K562 (cell line): ENCODE results near the gene TMEM126A. TPM values are rescaled to one million over a fixed set of nuclear protein-coding genes. Genes with fewer than 3 reads are reported as not detected.

ENCODE experiments used
- ATAC-seq: fragments of 200-7000 bp; cut with Tn5 transposase; 3 replicates; pipeline ENCODE4 v1.9.1; 2020; ENCODE audit warnings: moderate library complexity
- BruUV-seq: library from RNA; stranded (reverse); fragments of 400-500 nt; replicated peaks from 2 replicates; lab custom pipeline; 2021; lab: Mats Ljungman, UMichigan
- CTCF ChIA-PET: fragments of 300-600 bp; formaldehyde crosslinking; extraction: SDS; loops from one replicate; lab custom pipeline; 2021; ENCODE audit warnings: low intra/inter-chr PET ratio; lab: Yijun Ruan, JAX
- POLR2A ChIA-PET: fragments of 300-600, 350-650 bp; sonication (Branson Sonifier 250); formaldehyde crosslinking; extraction: SDS; loops from one replicate; lab custom pipeline; 2021; ENCODE audit warnings: antibody characterized with exemption, inconsistent platforms; lab: Yijun Ruan, JAX
- DNase-seq, 4 experiments: peaks; one replicate each; pipeline versions ENCODE4 v3.0.0 to v3.0.0-alpha.2; 2011 to 2018; ENCODE audit warnings: low spot score in 3 of 4, mixed read lengths in 3 of 4; ENCODE audit errors: extremely low read depth in 1 of 4
- FAIRE-seq: peaks from 2 replicates; lab custom pipeline; 2011; peaks lifted over from hg19 to GRCh38; lab: Jason Lieb, UNC
- H2AFZ ChIP-seq: 2 replicates; pipeline ENCODE4 v1.6.0; 2011; ENCODE audit warnings: low read depth, low read length, control low read depth, inconsistent platforms
- H3K27ac ChIP-seq: fragments of 200-600 bp; 3 replicates; pipeline ENCODE4 v1.8.0; 2011; ENCODE audit warnings: low read depth, mild to moderate bottlenecking, control low read depth, inconsistent platforms, low read length, moderate library complexity, mixed read lengths; ENCODE audit errors: extremely low read depth
- H3K27me3 ChIP-seq, 2 experiments: fragments of 300-600 bp in 1 of 2; 2 replicates in 1 of 2; 3 replicates in 1 of 2; pipeline versions ENCODE4 v1.6.0 to v1.8.0; 2011; ENCODE audit warnings: inconsistent platforms in 2 of 2, low read length in 2 of 2, mild to moderate bottlenecking in 1 of 2, mixed read lengths in 1 of 2, moderate library complexity in 1 of 2; ENCODE audit not compliant: control insufficient read depth in 2 of 2, insufficient read depth in 2 of 2
- H3K36me3 ChIP-seq: fragments of 300-600 bp; 3 replicates; pipeline ENCODE4 v1.8.0; 2011; ENCODE audit warnings: mild to moderate bottlenecking, low read length, inconsistent platforms; ENCODE audit not compliant: control insufficient read depth, insufficient read depth
- H3K4me1 ChIP-seq, 2 experiments: fragments of 200-600 bp in 1 of 2; replicated peaks in 1 of 2; 2 replicates in 1 of 2; 3 replicates in 1 of 2; pipeline versions ENCODE4 v1.5.1 to v1.8.0; 2011; ENCODE audit warnings: inconsistent platforms in 2 of 2, low read length in 2 of 2, mild to moderate bottlenecking in 1 of 2, mixed read lengths in 1 of 2, moderate library complexity in 1 of 2; ENCODE audit not compliant: control insufficient read depth in 2 of 2, insufficient read depth in 2 of 2
- H3K4me2 ChIP-seq: 2 replicates; pipeline ENCODE4 v1.6.1; 2011; ENCODE audit warnings: low read length, control low read depth, inconsistent platforms, mixed read lengths; ENCODE audit not compliant: insufficient read depth
- H3K4me3 ChIP-seq: fragments of 200-600 bp; sonication (generic), shearing (Covaris generic); 2 replicates; pipeline ENCODE4 v1.5.1; 2016; ENCODE audit warnings: control low read depth, inconsistent platforms
- H3K79me2 ChIP-seq: fragments of 200-600 bp; 3 replicates; pipeline ENCODE4 v1.8.0; 2011; ENCODE audit warnings: low read length, inconsistent platforms; ENCODE audit not compliant: control insufficient read depth, insufficient read depth
- H3K9ac ChIP-seq, 2 experiments: 2 replicates each; pipeline versions ENCODE4 v1.6.0 to v1.6.1; 2011; ENCODE audit warnings: low read depth in 2 of 2, low read length in 2 of 2, control low read depth in 1 of 2, inconsistent platforms in 1 of 2, mild to moderate bottlenecking in 1 of 2, mixed read lengths in 1 of 2; ENCODE audit not compliant: insufficient read depth in 1 of 2
- H3K9me1 ChIP-seq: one replicate; pipeline ENCODE4 v1.6.0; 2011; ENCODE audit warnings: inconsistent platforms, mild to moderate bottlenecking, low read length, moderate library complexity; ENCODE audit not compliant: control insufficient read depth, insufficient read depth
- H3K9me3 ChIP-seq: replicated peaks from 2 replicates; pipeline ENCODE4 v1.5.1; 2011; ENCODE audit warnings: low read depth, low read length, inconsistent platforms; ENCODE audit not compliant: control insufficient read depth, insufficient read depth
- H4K20me1 ChIP-seq: replicated peaks from 2 replicates; pipeline ENCODE4 v1.6.1; 2011; ENCODE audit warnings: low read length, inconsistent platforms, mixed read lengths; ENCODE audit not compliant: control insufficient read depth, insufficient read depth
- CBFA2T3 ChIP-seq: fragments of 450-650 bp; IDR thresholded peaks from 2 replicates; pipeline ENCODE4 v1.6.1; 2017
- DPF2 ChIP-seq: fragments of 450-650 bp; IDR thresholded peaks from 2 replicates; pipeline ENCODE4 v1.6.1; 2016
- FOXK1 ChIP-seq: sonication (generic); formaldehyde crosslinking; IDR thresholded peaks from 2 replicates; pipeline ENCODE4 v1.8.0; 2022; ENCODE audit warnings: missing genetic modification reagents, mild to moderate bottlenecking, borderline replicate concordance
- GABPA ChIP-seq: fragments of 200-800 bp; sonication (Bioruptor generic); conservative IDR thresholded peaks from 2 replicates; pipeline ENCODE4 v1.6.1; 2016; ENCODE audit warnings: low read depth, missing genetic modification characterization, missing compliant biosample characterization
- GABPB1 ChIP-seq: sonication (generic); formaldehyde crosslinking; IDR thresholded peaks from 2 replicates; pipeline ENCODE4 v1.8.0; 2022; ENCODE audit warnings: mild to moderate bottlenecking, missing genetic modification reagents
- SMAD4 ChIP-seq: fragments of 250-450 bp; sonication (Bioruptor Pico); conservative IDR thresholded peaks from 2 replicates; pipeline ENCODE4 v1.8.0; 2021; ENCODE audit warnings: inconsistent platforms, mild to moderate bottlenecking, moderate library complexity
- SRSF3 ChIP-seq: fragments of 200-400 bp; formaldehyde crosslinking; IDR thresholded peaks from 2 replicates; pipeline ENCODE4 v1.6.1; 2016; ENCODE audit warnings: mild to moderate bottlenecking, low read length, moderate library complexity; ENCODE audit not compliant: insufficient read depth
- TCF7 ChIP-seq: sonication (generic); IDR thresholded peaks from 2 replicates; pipeline ENCODE4 v1.6.1; 2016; ENCODE audit warnings: antibody characterized with exemption, borderline replicate concordance
- ZBED1 ChIP-seq: IDR thresholded peaks from 2 replicates; pipeline ENCODE4 v1.6.1; 2014
- WGBS: fragments of 100-300 bp; shearing (Covaris generic); methylation state at CpG from one replicate; pipeline ENCODE4 v1.1.6; 2016; ENCODE audit warnings: low coverage, mixed read lengths; ENCODE audit not compliant: insufficient coverage; ENCODE audit errors: missing lambda C conversion rate; 5-methylcytosine and 5-hydroxymethylcytosine counted together
- in situ Hi-C: fragments of 300-500 bp; cut with MboI; formaldehyde crosslinking; loops from 4 replicates; pipeline ENCODE4 v1.15.0; 2018; ENCODE audit warnings: inconsistent platforms, mixed read lengths
- intact Hi-C: fragments of 100-400 bp; cut with micrococcal nuclease; formaldehyde crosslinking; loops from 2 replicates; pipeline ENCODE4 v1.14.2; 2022
- polyA plus RNA-seq, 8 experiments: library from polyadenylated mRNA; depleted of rRNA in 4 of 8; stranded (reverse) in 5 of 8; unstranded in 3 of 8; fragments of >200 nt; fragmentation: Nextera tagmentation in 2 of 8; fragmentation: Illumina TruSeq in 1 of 8; extraction: Ambion mirVana in 2 of 8; extraction: Trizol in 1 of 8; gene quantifications; 2 replicates each; pipeline versions ENCODE4 v1.2.1 to v1.2.3, GENCODE V29; 2011 to 2014; ENCODE audit warnings: inconsistent platforms in 1 of 8, missing spikeins in 1 of 8
- total RNA-seq, 7 experiments: library from RNA; depleted of rRNA in 6 of 7; stranded (reverse); fragments of >200 nt in 6 of 7; fragmentation: Illumina TruSeq in 2 of 7; extraction: Trizol in 2 of 7; gene quantifications; 2 replicates each; pipeline versions ENCODE4 v1.2.1 to v1.2.3, GENCODE V29; 2011 to 2021; ENCODE audit warnings: low replicate concordance in 1 of 7
- TF ChIP-seq, protein P1 (sequence below): fragments of 250-450 bp; sonication (Bioruptor Pico); IDR thresholded peaks from 2 replicates; pipeline ENCODE4 v1.8.0; 2022; ENCODE audit warnings: moderate library complexity, mild to moderate bottlenecking, inconsistent platforms
- TF ChIP-seq, protein P2 (sequence below): fragments of 250-450 bp; sonication (Bioruptor Pico); IDR thresholded peaks from 2 replicates; pipeline ENCODE4 v1.8.0; 2022; ENCODE audit warnings: inconsistent platforms, mild to moderate bottlenecking, moderate library complexity, borderline replicate concordance

The TMEM126A gene
- total and polyA plus RNA-seq, 9 of the 15 experiments (the other 6 are each of a cell fraction or from before 2014, with no cell fraction given): 19.3 to 154 (median 56.3) TPM

DNA sequence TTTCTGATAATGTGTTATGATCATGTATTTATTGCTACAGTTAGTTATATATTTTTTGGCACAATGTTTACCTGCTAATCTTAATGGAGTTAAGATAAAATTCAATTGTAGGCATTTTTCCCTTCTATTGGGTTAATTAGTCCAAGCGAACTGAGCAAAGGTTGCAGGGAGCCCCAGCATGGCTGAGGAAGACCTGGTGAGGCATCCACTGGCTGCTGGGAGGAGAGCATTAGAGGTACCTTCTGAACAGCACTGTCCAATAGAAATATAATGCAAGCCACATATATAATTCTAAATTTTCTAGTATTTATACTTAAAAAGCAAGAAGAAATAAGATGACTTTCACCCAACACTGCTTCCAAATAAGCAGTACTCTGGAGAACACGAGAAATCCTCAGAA is 689 bp upstream of the TMEM126A start:
- DNase-seq (no peak), ATAC-seq (peak; percentile 10; the same call in 1 of the 3 replicates), FAIRE-seq (no peak)
- peak overlapping the region; percentile 39 to 88; a peak in 3 of 4 replicates for H3K9ac ChIP-seq
- H3K4me1 ChIP-seq: peaks cover 6 to 10% of the 10 kb centered on the region in 2 experiments; a peak in 3 of 5 replicates
- H2AFZ ChIP-seq: peak overlapping the region; percentile 95
- H3K9me3 ChIP-seq: no peaks in the 10 kb centered on the region
- H3K79me2 ChIP-seq: peaks cover 32% of the 10 kb centered on the region
- H3K27me3 ChIP-seq: no peaks in the 10 kb centered on the region
- BruUV-seq: no TSS peak
- WGBS: 0% methylated on average over 2 of the region's 2 CpGs
- peak overlapping the region; percentile 54 for H3K4me3 ChIP-seq
- POLR2A ChIA-PET: interaction anchor here (0.6 to 7.8 kb wide), 7 partner anchors 11 to 907 kb away, joined by 3 to 145 read pairs (median 5); partner anchors contain the start of genes CCDC89, CREBZF, DLG2 and TMEM126B
- H3K9me1 ChIP-seq: no peaks in the 10 kb centered on the region
- TF ChIP-seq FOXK1 (CRISPR knock-in tag) (no peak), DPF2 (no peak), GABPA (no peak), GABPB1 (CRISPR knock-in tag) (no peak), SMAD4 (no peak), CBFA2T3 (no peak), SRSF3 (no peak), TCF7 (no peak), ZBED1 (no peak)
- TF ChIP-seq, protein P1, sequence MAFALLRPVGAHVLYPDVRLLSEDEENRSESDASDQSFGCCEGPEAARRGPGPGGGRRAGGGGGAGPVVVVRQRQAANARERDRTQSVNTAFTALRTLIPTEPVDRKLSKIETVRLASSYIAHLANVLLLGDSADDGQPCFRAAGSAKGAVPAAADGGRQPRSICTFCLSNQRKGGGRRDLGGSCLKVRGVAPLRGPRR (CRISPR knock-in tag): no peak
- TF ChIP-seq, protein P2, sequence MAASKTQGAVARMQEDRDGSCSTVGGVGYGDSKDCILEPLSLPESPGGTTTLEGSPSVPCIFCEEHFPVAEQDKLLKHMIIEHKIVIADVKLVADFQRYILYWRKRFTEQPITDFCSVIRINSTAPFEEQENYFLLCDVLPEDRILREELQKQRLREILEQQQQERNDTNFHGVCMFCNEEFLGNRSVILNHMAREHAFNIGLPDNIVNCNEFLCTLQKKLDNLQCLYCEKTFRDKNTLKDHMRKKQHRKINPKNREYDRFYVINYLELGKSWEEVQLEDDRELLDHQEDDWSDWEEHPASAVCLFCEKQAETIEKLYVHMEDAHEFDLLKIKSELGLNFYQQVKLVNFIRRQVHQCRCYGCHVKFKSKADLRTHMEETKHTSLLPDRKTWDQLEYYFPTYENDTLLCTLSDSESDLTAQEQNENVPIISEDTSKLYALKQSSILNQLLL (CRISPR knock-in tag): no peak
- H4K20me1 ChIP-seq: no peaks in the 10 kb centered on the region
- intact Hi-C loops: no loop called here
- peak overlapping the region; percentile 88 for H3K27ac ChIP-seq
- CTCF ChIA-PET: no interaction called here
- H3K36me3 ChIP-seq: peaks cover 10% of the 10 kb centered on the region
- in situ Hi-C loops: no loop called here
- peak overlapping the region; percentile 92 for H3K4me2 ChIP-seq
